Loucy (cell line): ENCODE data around the gene ACTG1.

ENCODE experiments used
- H2AFZ ChIP-seq: fragments of 200-600 bp; sonication (generic); 2 replicates; pipeline ENCODE4 v1.6.0; 2016; ENCODE audit warnings: antibody characterized with exemption, mild to moderate bottlenecking, low read length, moderate library complexity
- H3F3A ChIP-seq: fragments of 200-600 bp; 2 replicates; pipeline ENCODE4 v1.6.0; 2016; ENCODE audit warnings: antibody characterized with exemption, low read depth, mild to moderate bottlenecking
- H3K27me3 ChIP-seq: fragments of 200-600 bp; sonication (generic); 2 replicates; pipeline ENCODE4 v1.6.1; 2014; ENCODE audit warnings: low read length, mild to moderate bottlenecking; ENCODE audit not compliant: insufficient read depth, poor library complexity, severe bottlenecking
- H3K36me3 ChIP-seq: fragments of 200-600 bp; sonication (generic); 2 replicates; pipeline ENCODE4 v1.6.1; 2016; ENCODE audit warnings: low read length; ENCODE audit not compliant: insufficient read depth
- H3K4me1 ChIP-seq: fragments of 200-600 bp; sonication (generic); 2 replicates; pipeline ENCODE4 v1.5.1; 2014; ENCODE audit warnings: low read length, mild to moderate bottlenecking; ENCODE audit not compliant: insufficient read depth, poor library complexity, severe bottlenecking
- H3K4me2 ChIP-seq: fragments of 200-600 bp; sonication (generic); 2 replicates; pipeline ENCODE4 v1.6.0; 2014; ENCODE audit warnings: antibody characterized with exemption, low read length, low read depth, mild to moderate bottlenecking; ENCODE audit not compliant: poor library complexity, severe bottlenecking
- H3K4me3 ChIP-seq: fragments of 200-600 bp; sonication (generic); 2 replicates; pipeline ENCODE4 v1.5.1; 2014; ENCODE audit warnings: low read length, mild to moderate bottlenecking, mixed read lengths; ENCODE audit not compliant: poor library complexity, severe bottlenecking
- H3K79me2 ChIP-seq: fragments of 200-600 bp; sonication (generic); 2 replicates; pipeline ENCODE4 v1.6.1; 2014; ENCODE audit warnings: low read length; ENCODE audit not compliant: insufficient read depth
- H3K9ac ChIP-seq: fragments of 200-600 bp; sonication (generic); 2 replicates; pipeline ENCODE4 v1.6.0; 2014; ENCODE audit warnings: mild to moderate bottlenecking, low read depth, low read length, moderate library complexity; ENCODE audit not compliant: poor library complexity, severe bottlenecking
- H3K9me2 ChIP-seq: fragments of 200-600 bp; sonication (generic); replicated peaks from 2 replicates; pipeline ENCODE4 v1.6.1; 2016; ENCODE audit warnings: low read depth, low read length, mixed read lengths
- H3K9me3 ChIP-seq: fragments of 200-600 bp; sonication (generic); 2 replicates; pipeline ENCODE4 v1.6.1; 2014; ENCODE audit warnings: mild to moderate bottlenecking, antibody characterized with exemption, low read length, low read depth; ENCODE audit not compliant: insufficient read depth
- H4K20me1 ChIP-seq: fragments of 200-600 bp; sonication (generic); 2 replicates; pipeline ENCODE4 v1.6.0; 2014; ENCODE audit warnings: antibody characterized with exemption, low read length, mild to moderate bottlenecking; ENCODE audit not compliant: insufficient read depth, poor library complexity, severe bottlenecking
- EZH2phosphoT487 ChIP-seq: fragments of 200-600 bp; IDR thresholded peaks from 2 replicates; pipeline ENCODE4 v1.6.1; 2018; ENCODE audit warnings: antibody characterized with exemption, mild to moderate bottlenecking, moderate library complexity, borderline replicate concordance
- TF ChIP-seq, protein P1 (sequence below): fragments of 200-600 bp; sonication (generic); conservative IDR thresholded peaks from 2 replicates; pipeline ENCODE4 v1.5.1; 2014; ENCODE audit warnings: mild to moderate bottlenecking, antibody characterized with exemption, low read length

The ACTG1 gene

DNA sequence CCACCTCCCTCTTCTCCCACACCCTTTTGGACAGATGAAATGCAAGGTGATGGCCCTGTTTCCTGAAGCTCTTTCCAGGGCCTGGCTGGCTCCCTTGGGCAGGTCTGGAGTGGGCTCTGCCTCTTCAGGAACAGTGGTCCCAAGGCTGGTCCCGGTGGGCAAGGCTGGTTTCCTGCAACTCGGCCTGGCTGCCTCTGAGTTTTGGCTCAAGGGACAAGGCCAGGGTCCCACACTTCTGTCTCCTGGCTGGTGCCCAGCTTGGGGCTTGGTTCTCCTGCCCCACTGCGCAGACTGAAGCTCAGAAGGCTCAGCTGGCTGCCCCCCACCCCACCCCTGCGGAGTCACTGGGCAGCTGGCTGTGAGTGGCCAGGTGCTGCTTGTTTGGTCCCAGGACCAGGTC lies 3.8 kb upstream of the ACTG1 start:
- H3K4me2 ChIP-seq, result peak overlapping the region; percentile 94
- H3K9me2 ChIP-seq, result no peaks in the 10 kb centered on the region
- peak overlapping the region; percentile 95 for H3K9ac ChIP-seq
- H2AFZ ChIP-seq, result no peak overlapping the region
- H4K20me1 ChIP-seq, result peaks cover 38% of the 10 kb centered on the region
- H3K4me1 ChIP-seq, result peaks cover 41% of the 10 kb centered on the region
- H3K79me2 ChIP-seq, result peaks cover 62% of the 10 kb centered on the region
- no peaks in the 10 kb centered on the region for H3K9me3 ChIP-seq
- peaks cover 11% of the 10 kb centered on the region for H3K27me3 ChIP-seq
- peaks cover 9% of the 10 kb centered on the region for H3K36me3 ChIP-seq
- peak overlapping the region; percentile 76 for H3K4me3 ChIP-seq
- peaks cover 10% of the 10 kb centered on the region for H3F3A ChIP-seq
- no peak for TF ChIP-seq EZH2phosphoT487
- TF ChIP-seq, protein P1, sequence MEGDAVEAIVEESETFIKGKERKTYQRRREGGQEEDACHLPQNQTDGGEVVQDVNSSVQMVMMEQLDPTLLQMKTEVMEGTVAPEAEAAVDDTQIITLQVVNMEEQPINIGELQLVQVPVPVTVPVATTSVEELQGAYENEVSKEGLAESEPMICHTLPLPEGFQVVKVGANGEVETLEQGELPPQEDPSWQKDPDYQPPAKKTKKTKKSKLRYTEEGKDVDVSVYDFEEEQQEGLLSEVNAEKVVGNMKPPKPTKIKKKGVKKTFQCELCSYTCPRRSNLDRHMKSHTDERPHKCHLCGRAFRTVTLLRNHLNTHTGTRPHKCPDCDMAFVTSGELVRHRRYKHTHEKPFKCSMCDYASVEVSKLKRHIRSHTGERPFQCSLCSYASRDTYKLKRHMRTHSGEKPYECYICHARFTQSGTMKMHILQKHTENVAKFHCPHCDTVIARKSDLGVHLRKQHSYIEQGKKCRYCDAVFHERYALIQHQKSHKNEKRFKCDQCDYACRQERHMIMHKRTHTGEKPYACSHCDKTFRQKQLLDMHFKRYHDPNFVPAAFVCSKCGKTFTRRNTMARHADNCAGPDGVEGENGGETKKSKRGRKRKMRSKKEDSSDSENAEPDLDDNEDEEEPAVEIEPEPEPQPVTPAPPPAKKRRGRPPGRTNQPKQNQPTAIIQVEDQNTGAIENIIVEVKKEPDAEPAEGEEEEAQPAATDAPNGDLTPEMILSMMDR, result no peak

DNA sequence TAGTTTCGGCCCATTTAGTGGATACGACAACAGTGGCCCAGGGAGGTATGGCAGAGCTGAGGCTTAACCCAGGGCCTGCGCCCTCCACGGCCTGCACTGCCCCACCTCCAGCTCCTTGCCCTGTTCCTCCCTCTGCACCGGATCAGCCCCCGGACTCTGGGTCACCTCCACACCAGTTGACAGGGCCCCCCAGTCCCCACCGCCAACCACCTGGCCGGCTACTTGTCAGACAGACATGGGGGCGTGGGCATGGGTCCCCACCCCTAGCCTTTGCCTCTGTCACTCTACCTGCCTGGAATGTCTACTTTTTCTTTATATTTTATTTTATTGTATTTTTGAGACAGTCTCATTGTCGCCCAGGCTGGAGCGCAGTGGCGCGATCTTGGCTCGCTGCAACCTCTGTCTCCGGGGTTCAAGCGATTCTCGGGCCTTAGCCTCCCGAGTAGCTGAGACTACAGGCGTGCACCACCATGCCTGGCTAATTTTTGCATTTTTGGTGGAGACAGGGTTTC lies 3.0 kb upstream of the ACTG1 start:
- H3K27me3 ChIP-seq, result peaks cover 20% of the 10 kb centered on the region
- no peak overlapping the region for H2AFZ ChIP-seq
- peaks cover 18% of the 10 kb centered on the region for H3K36me3 ChIP-seq
- H3F3A ChIP-seq, result peaks cover 8% of the 10 kb centered on the region
- H3K9me2 ChIP-seq, result no peaks in the 10 kb centered on the region
- peak overlapping the region; percentile 76 for H3K4me3 ChIP-seq
- TF ChIP-seq, protein P1, result no peak
- no peak for TF ChIP-seq EZH2phosphoT487
- H4K20me1 ChIP-seq, result peaks cover 47% of the 10 kb centered on the region
- H3K9ac ChIP-seq, result peak overlapping the region; percentile 95
- no peaks in the 10 kb centered on the region for H3K9me3 ChIP-seq
- H3K4me2 ChIP-seq, result peak overlapping the region; percentile 94
- H3K4me1 ChIP-seq, result peaks cover 41% of the 10 kb centered on the region
- peaks cover 70% of the 10 kb centered on the region for H3K79me2 ChIP-seq

DNA sequence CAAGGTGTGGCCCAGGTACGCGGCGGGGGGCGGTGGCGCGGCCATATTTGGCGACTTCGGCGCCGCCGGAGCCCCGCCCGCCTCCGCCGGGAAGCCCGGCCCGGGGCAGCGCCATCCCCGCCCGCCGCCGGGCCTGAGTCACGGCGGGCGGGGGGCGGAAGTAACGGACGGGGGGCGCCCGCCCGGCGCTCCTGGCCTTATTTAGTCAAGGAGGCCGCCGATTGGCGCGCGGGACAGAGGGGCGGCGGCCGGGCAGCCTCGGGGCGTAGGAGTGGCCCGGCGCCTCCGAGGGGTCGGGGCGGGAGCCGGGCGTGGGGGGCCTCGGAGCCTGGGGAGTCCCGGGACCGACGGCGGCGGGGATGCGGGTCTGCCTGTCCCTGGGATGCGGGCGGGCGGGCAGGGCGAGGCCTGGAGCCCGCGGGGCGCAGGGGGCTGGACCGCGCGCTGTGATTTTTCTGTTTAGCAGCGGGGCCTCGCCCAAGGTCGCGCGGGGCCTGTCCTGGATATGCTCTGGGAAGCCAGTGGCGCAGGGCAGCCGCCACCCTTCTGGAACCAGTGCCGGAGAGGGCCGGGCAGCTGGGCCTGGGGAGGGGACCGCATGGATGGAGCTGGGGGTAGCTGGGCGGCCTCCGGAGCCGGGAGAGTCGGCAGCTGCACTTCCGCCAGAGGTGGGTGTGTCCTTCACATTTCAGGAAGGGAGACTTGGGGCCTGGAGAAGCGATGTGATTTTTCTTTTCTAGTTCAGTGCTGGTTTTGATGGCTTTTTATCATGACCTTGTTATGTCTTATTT lies 2.3 kb upstream of the ACTG1 start:
- Histone ChIP-seq H3F3A (peaks cover 5% of the 10 kb centered on the region), H3K4me2 (peak overlapping the region; percentile 94), H3K27me3 (peaks cover 26% of the 10 kb centered on the region), H3K9me3 (no peaks in the 10 kb centered on the region), H3K9me2 (no peaks in the 10 kb centered on the region), H4K20me1 (peaks cover 53% of the 10 kb centered on the region), H3K4me1 (peaks cover 43% of the 10 kb centered on the region), H3K4me3 (peak overlapping the region; percentile 76), H3K79me2 (peaks cover 77% of the 10 kb centered on the region), H3K9ac (peak overlapping the region; percentile 95), H3K36me3 (peaks cover 24% of the 10 kb centered on the region), H2AFZ (no peak overlapping the region)
- no peak for TF ChIP-seq EZH2phosphoT487
- TF ChIP-seq, protein P1, result no peak
